GM12878 (cell line): ENCODE measurements around the gene HSPA12B. TPM values are rescaled to one million over a fixed set of nuclear protein-coding genes. Genes with fewer than 3 reads are reported as not detected.

Experiments
- ATAC-seq: fragments of 200-7000 bp; cut with Tn5 transposase; 3 replicates; pipeline ENCODE4 v1.9.1; 2020; ENCODE audit warnings: mild to moderate bottlenecking, moderate library complexity
- BruUV-seq: library from RNA; stranded (reverse); fragments of 400-500 nt; replicated peaks from 2 replicates; lab custom pipeline; 2021; lab: Mats Ljungman, UMichigan
- CTCF ChIA-PET: fragments of 300-600 bp; sonication (Branson Sonifier 250); formaldehyde crosslinking; extraction: SDS; loops from one replicate; lab custom pipeline; 2021; ENCODE audit warnings: inconsistent platforms; lab: Yijun Ruan, JAX
- POLR2A ChIA-PET: fragments of 350-600 bp; formaldehyde crosslinking; extraction: SDS; loops from one replicate; lab custom pipeline; 2021; ENCODE audit warnings: inconsistent platforms; lab: Charles Lee
- RAD21 ChIA-PET: fragments of 300-600 bp; sonication (Branson Sonifier 250); formaldehyde crosslinking; loops from one replicate; lab custom pipeline; 2023; ENCODE audit warnings: antibody characterized with exemption; ENCODE audit not compliant: unreplicated experiment; lab: Charles Lee
- SMC1A ChIA-PET: fragments of 300-600 bp; sonication (Branson Sonifier 250); formaldehyde crosslinking; loops from one replicate; lab custom pipeline; 2023; ENCODE audit not compliant: unreplicated experiment, uncharacterized antibody; lab: Charles Lee
- DNase-seq: peaks from one replicate; pipeline ENCODE4 v3.0.0-alpha.2; 2011; ENCODE audit warnings: low read depth, low spot score
- FAIRE-seq: peaks from 3 replicates; lab custom pipeline; 2011; peaks lifted over from hg19 to GRCh38; lab: Jason Lieb, UNC
- H2AFZ ChIP-seq: 2 replicates; pipeline ENCODE4 v1.6.0; 2011; ENCODE audit warnings: low read depth, low read length, control low read depth; ENCODE audit not compliant: control insufficient read depth
- H3K27ac ChIP-seq: 2 replicates; pipeline ENCODE4 v1.5.1; 2011; ENCODE audit warnings: control low read depth; ENCODE audit not compliant: control insufficient read depth, insufficient read depth
- H3K27me3 ChIP-seq, 2 experiments: replicated peaks in 1 of 2; 2 replicates each; pipeline versions ENCODE4 v1.6.0 to v1.6.1; 2011; ENCODE audit warnings: low read length in 1 of 2; ENCODE audit not compliant: control insufficient read depth in 2 of 2, insufficient read depth in 2 of 2
- H3K36me3 ChIP-seq, 2 experiments: 2 replicates each; pipeline ENCODE4 v1.5.1; 2011; ENCODE audit warnings: low read length in 1 of 2; ENCODE audit not compliant: control insufficient read depth in 2 of 2, insufficient read depth in 2 of 2
- H3K4me1 ChIP-seq: 2 replicates; pipeline ENCODE4 v1.6.1; 2011; ENCODE audit warnings: mild to moderate bottlenecking, low read length, moderate library complexity, mixed read lengths; ENCODE audit not compliant: control insufficient read depth, insufficient read depth
- H3K4me2 ChIP-seq: 2 replicates; pipeline ENCODE4 v1.6.0; 2011; ENCODE audit warnings: control low read depth; ENCODE audit not compliant: control insufficient read depth, insufficient read depth
- H3K4me3 ChIP-seq: fragments of 200-600 bp; sonication (generic); 2 replicates; pipeline ENCODE4 v1.5.1; 2016
- H3K79me2 ChIP-seq: 2 replicates; pipeline ENCODE4 v1.6.0; 2011; ENCODE audit warnings: low read length; ENCODE audit not compliant: control insufficient read depth, insufficient read depth
- H3K9ac ChIP-seq: 2 replicates; pipeline ENCODE4 v1.8.0; 2011; ENCODE audit warnings: low read length, control low read depth, mixed read lengths; ENCODE audit not compliant: control insufficient read depth, insufficient read depth
- H3K9me3 ChIP-seq: replicated peaks from 3 replicates; pipeline ENCODE4 v1.5.1; 2011; ENCODE audit warnings: mild to moderate bottlenecking, low read length; ENCODE audit not compliant: control insufficient read depth, insufficient read depth
- H4K20me1 ChIP-seq: 2 replicates; pipeline ENCODE4 v1.6.0; 2011; ENCODE audit not compliant: control insufficient read depth, insufficient read depth
- BCLAF1 ChIP-seq: fragments of 450-650 bp; IDR thresholded peaks from 2 replicates; pipeline ENCODE4 v1.6.1; 2017; ENCODE audit warnings: antibody characterized with exemption, mild to moderate bottlenecking, moderate library complexity
- DPF2 ChIP-seq: fragments of 450-650 bp; IDR thresholded peaks from 2 replicates; pipeline ENCODE4 v1.6.1; 2017; ENCODE audit warnings: mild to moderate bottlenecking
- ESRRA ChIP-seq: IDR thresholded peaks from 2 replicates; pipeline ENCODE4 v1.6.1; 2012; ENCODE audit warnings: mild to moderate bottlenecking, low read length, improper control_type of control experiment
- FOXK2 ChIP-seq: fragments of 450-650 bp; IDR thresholded peaks from 2 replicates; pipeline ENCODE4 v1.6.1; 2017; ENCODE audit warnings: mild to moderate bottlenecking, moderate library complexity
- IRF4 ChIP-seq: IDR thresholded peaks from 2 replicates; pipeline ENCODE4 v1.6.1; 2011; ENCODE audit warnings: low read depth, low read length
- JUNB ChIP-seq: IDR thresholded peaks from 2 replicates; pipeline ENCODE4 v1.6.1; 2016; ENCODE audit warnings: antibody characterized with exemption, mild to moderate bottlenecking
- KLF5 ChIP-seq: fragments of 450-650 bp; IDR thresholded peaks from 2 replicates; pipeline ENCODE4 v1.6.1; 2014; ENCODE audit warnings: mild to moderate bottlenecking; ENCODE audit not compliant: partially characterized antibody
- MXI1 ChIP-seq: fragments of 150-350 bp; IDR thresholded peaks from 2 replicates; pipeline ENCODE4 v1.6.1; 2011; ENCODE audit warnings: low read depth, mild to moderate bottlenecking, inconsistent platforms, low read length, improper control_type of control experiment
- NFIC ChIP-seq: IDR thresholded peaks from 2 replicates; pipeline ENCODE4 v1.6.1; 2012; ENCODE audit warnings: low read depth, mild to moderate bottlenecking, inconsistent platforms, low read length, moderate library complexity
- NFXL1 ChIP-seq: fragments of 450-650 bp; IDR thresholded peaks from 2 replicates; pipeline ENCODE4 v1.6.1; 2017; ENCODE audit warnings: antibody characterized with exemption, mild to moderate bottlenecking, borderline replicate concordance
- POLR2AphosphoS2 ChIP-seq: IDR thresholded peaks from 2 replicates; pipeline ENCODE4 v1.6.1; 2011; ENCODE audit warnings: low read depth, mild to moderate bottlenecking, low read length, improper control_type of control experiment, moderate library complexity
- SMAD5 ChIP-seq: IDR thresholded peaks from 2 replicates; pipeline ENCODE4 v1.6.1; 2016; ENCODE audit warnings: antibody characterized with exemption, low read depth
- SREBF2 ChIP-seq: IDR thresholded peaks from 2 replicates; pipeline ENCODE4 v1.6.1; 2012; ENCODE audit warnings: mild to moderate bottlenecking, low read length
- STAT1 ChIP-seq: fragments of 450-650 bp; conservative IDR thresholded peaks from 2 replicates; pipeline ENCODE4 v1.6.1; 2014; ENCODE audit warnings: antibody characterized with exemption, mild to moderate bottlenecking
- SUPT20H ChIP-seq: IDR thresholded peaks from 2 replicates; pipeline ENCODE4 v1.6.1; 2011; ENCODE audit warnings: low read depth, mild to moderate bottlenecking, low read length, moderate library complexity, borderline replicate concordance; ENCODE audit not compliant: control insufficient read depth
- ZNF24 ChIP-seq: fragments of 450-650 bp; IDR thresholded peaks from 2 replicates; pipeline ENCODE4 v1.6.1; 2017; ENCODE audit warnings: antibody characterized with exemption, mild to moderate bottlenecking
- ZZZ3 ChIP-seq: IDR thresholded peaks from 2 replicates; pipeline ENCODE4 v1.6.1; 2011; ENCODE audit warnings: low read depth; ENCODE audit not compliant: control insufficient read depth, insufficient read length
- WGBS: methylation state at CpG from one replicate; pipeline ENCODE4 v1.1.6; 2016; ENCODE audit warnings: low lambda C conversion rate; ENCODE audit not compliant: insufficient replicate concordance, insufficient coverage; ENCODE audit errors: missing lambda C conversion rate; 5-methylcytosine and 5-hydroxymethylcytosine counted together
- in situ Hi-C: fragments of 300-500 bp; cut with MboI; formaldehyde crosslinking; loops from 9 replicates; pipeline ENCODE4 v1.14.3; 2018; ENCODE audit warnings: mixed read lengths
- intact Hi-C: fragments of 100-400 bp; cut with micrococcal nuclease; formaldehyde crosslinking; loops from one replicate; pipeline ENCODE4 v1.14.2; 2022; ENCODE audit not compliant: unreplicated experiment
- polyA plus RNA-seq, 11 experiments: library from polyadenylated mRNA; depleted of rRNA in 4 of 11; unstranded in 6 of 11; stranded (reverse) in 5 of 11; fragments of >200 nt; fragmentation: Nextera tagmentation in 4 of 11; fragmentation: Illumina TruSeq in 1 of 11; extraction: Ambion mirVana in 4 of 11; extraction: Trizol in 1 of 11; gene quantifications; 1 replicate in 1 of 11; 2 replicates in 10 of 11; pipeline versions ENCODE4 v1.2.1 to v1.2.3, GENCODE V29; 2011 to 2016; ENCODE audit warnings: inconsistent platforms in 2 of 11, missing spikeins in 2 of 11, low read depth in 1 of 11
- total RNA-seq, 4 experiments: library from RNA; depleted of rRNA in 3 of 4; stranded (reverse); fragments of >200 nt in 3 of 4; fragmentation: Illumina TruSeq in 1 of 4; extraction: Trizol in 1 of 4; gene quantifications; 2 replicates each; pipeline versions ENCODE4 v1.2.1 to v1.2.3, GENCODE V29; 2013 to 2021

Gene HSPA12B
- total and polyA plus RNA-seq, 10 of the 15 experiments (the other 5 are each of a cell fraction or from before 2014, with no cell fraction given) = 0.08 TPM; not detected in 9

DNA sequence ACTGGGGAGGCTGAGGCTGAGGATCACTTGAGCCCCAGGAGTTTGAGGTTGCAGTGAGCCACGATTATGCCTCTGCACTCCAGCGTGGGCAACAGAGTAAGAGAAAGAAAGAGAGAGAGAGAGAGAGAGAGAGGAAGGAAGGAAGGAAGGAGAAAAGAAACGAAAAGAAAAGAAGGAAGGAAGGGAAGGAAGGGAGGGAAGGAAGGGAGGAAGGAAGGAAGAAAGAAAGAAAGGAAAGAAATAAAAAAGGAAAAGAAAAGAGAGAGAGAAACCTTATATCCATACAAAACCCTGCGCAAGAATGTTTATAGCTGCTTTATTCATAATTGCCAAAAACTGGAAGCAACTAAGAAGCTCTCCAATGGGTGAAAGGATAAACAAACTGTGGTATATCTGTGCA, 8.1 kb upstream of the HSPA12B start:
- H3K36me3 ChIP-seq = no peaks in the 10 kb centered on the region
- no peaks in the 10 kb centered on the region for H3K79me2 ChIP-seq
- WGBS = 50% methylated on average over 3 of the region's 4 CpGs
- no peak for FAIRE-seq
- peaks cover 15% of the 10 kb centered on the region for H3K4me1 ChIP-seq
- no peak for ATAC-seq
- RAD21 ChIA-PET = no interaction called here
- BruUV-seq = no TSS peak
- POLR2A ChIA-PET = no interaction called here
- in situ Hi-C loops = no loop called here
- intact Hi-C loops = no loop called here
- no peaks in the 10 kb centered on the region for H4K20me1 ChIP-seq
- no peak overlapping the region for H3K27ac ChIP-seq
- SMC1A ChIA-PET = no interaction called here
- H3K9me3 ChIP-seq = no peaks in the 10 kb centered on the region
- no peak overlapping the region for H3K9ac ChIP-seq
- H2AFZ ChIP-seq = no peak overlapping the region
- DNase-seq = no peak
- H3K4me2 ChIP-seq = no peak overlapping the region
- TF ChIP-seq SMAD5 = no peak
- CTCF ChIA-PET = interaction anchor here (1.4 kb wide), 1 partner anchor 12 kb away, joined by 4 read pairs; no protein-coding TSS in a partner anchor
- no peak overlapping the region for H3K4me3 ChIP-seq
- H3K27me3 ChIP-seq = 0 out of 4 replicates have a peak, but pooled peaks cover 0 to 4% of the 10 kb centered on the region in 2 experiments

DNA sequence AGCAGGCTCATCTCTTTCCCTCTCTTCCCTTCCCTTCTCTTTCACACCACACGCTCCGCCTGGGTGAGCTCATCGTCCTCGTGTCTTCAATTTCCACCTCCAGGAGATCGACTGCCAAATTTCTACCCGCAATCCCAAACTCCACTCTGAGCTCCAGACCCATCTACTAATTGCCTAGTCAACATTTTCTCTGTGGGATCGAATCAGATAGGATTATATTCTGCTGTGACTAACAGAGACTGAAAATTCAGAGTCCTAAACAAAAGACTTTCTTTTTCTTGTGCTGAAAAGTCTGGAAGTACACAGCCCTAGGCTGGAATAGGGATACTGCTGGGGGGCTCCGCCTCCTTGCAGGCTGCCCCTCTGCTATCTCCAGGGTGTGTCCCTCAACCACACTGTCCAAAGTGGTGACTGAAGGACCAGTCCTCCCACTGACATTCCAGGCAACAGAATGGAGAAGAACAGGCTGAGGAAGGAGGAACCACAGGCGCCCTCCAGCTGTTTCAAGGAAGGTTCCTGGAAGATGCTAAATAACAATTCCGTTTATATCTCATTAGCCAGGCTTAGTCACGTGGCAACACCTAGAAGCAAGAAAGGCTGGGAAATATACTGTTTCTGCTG, 5.0 kb upstream of the HSPA12B start:
- RAD21 ChIA-PET = no interaction called here
- intact Hi-C loops (no loop called here), in situ Hi-C loops (no loop called here)
- H3K9ac ChIP-seq = no peak overlapping the region
- peaks cover 1 to 4% of the 10 kb centered on the region in 2 experiments; a peak in 1 of 4 replicates for H3K27me3 ChIP-seq
- no peak overlapping the region for H3K4me3 ChIP-seq
- H3K27ac ChIP-seq = no peak overlapping the region
- POLR2A ChIA-PET = no interaction called here
- H3K4me2 ChIP-seq = no peak overlapping the region
- no peaks in the 10 kb centered on the region for H3K9me3 ChIP-seq
- no peaks in the 10 kb centered on the region for H3K79me2 ChIP-seq
- ATAC-seq (no peak), FAIRE-seq (no peak), DNase-seq (no peak)
- CTCF ChIA-PET = interaction anchor here (1.3 kb wide), 1 partner anchor 11 kb away, joined by 3 read pairs; no protein-coding TSS in a partner anchor
- H4K20me1 ChIP-seq = no peaks in the 10 kb centered on the region
- H2AFZ ChIP-seq = no peak overlapping the region
- 37% methylated on average over 11 of the region's 11 CpGs for WGBS
- no peaks in the 10 kb centered on the region for H3K4me1 ChIP-seq
- BruUV-seq = no TSS peak
- SMC1A ChIA-PET = interaction anchor here (0.6 kb wide), 1 partner anchor 151 kb away, joined by 3 read pairs; no protein-coding TSS in a partner anchor
- no peaks in the 10 kb centered on the region for H3K36me3 ChIP-seq
- TF ChIP-seq ZZZ3 (no peak), SREBF2 (no peak), NFXL1 (no peak), JUNB (no peak), IRF4 (no peak), STAT1 (no peak), DPF2 (no peak), POLR2AphosphoS2 (no peak), FOXK2 (no peak), ZNF24 (no peak), NFIC (no peak), KLF5 (no peak), BCLAF1 (no peak), ESRRA (no peak), MXI1 (no peak), SUPT20H (no peak)
